Breast epithelium (tissue), 3 donors: ENCODE data around the gene AJM1.

Source experiments
- CTCF ChIP-seq, 3 donors: fragments of 450-650 bp; IDR thresholded peaks; one replicate each; pipeline ENCODE4 v1.5.1; 2016 to 2017; ENCODE audit warnings: antibody characterized with exemption in 3 of 3, mild to moderate bottlenecking in 3 of 3, moderate library complexity in 3 of 3
- POLR2A ChIP-seq: fragments of 450-650 bp; IDR thresholded peaks from one replicate; pipeline ENCODE4 v1.6.1; 2016; ENCODE audit warnings: antibody characterized with exemption, mild to moderate bottlenecking, moderate library complexity

GRCh38 chr9:136848393-136849037 is 6.2 kb downstream of the AJM1 start:
- TF ChIP-seq CTCF (IDR thresholded peaks at IDR 0.05) (no peak), POLR2A (no peak)
